NCI-H82 treated with DMSO at 0.1 percent for 48 hours (cell line): ENCODE data around the gene CEACAM7.

Experiments used
- DNase-seq: peaks from one replicate; lab custom pipeline; 2025; ENCODE audit not compliant: unreplicated experiment; lab: John Stamatoyannopoulos, UW

Gene CEACAM7

DNA sequence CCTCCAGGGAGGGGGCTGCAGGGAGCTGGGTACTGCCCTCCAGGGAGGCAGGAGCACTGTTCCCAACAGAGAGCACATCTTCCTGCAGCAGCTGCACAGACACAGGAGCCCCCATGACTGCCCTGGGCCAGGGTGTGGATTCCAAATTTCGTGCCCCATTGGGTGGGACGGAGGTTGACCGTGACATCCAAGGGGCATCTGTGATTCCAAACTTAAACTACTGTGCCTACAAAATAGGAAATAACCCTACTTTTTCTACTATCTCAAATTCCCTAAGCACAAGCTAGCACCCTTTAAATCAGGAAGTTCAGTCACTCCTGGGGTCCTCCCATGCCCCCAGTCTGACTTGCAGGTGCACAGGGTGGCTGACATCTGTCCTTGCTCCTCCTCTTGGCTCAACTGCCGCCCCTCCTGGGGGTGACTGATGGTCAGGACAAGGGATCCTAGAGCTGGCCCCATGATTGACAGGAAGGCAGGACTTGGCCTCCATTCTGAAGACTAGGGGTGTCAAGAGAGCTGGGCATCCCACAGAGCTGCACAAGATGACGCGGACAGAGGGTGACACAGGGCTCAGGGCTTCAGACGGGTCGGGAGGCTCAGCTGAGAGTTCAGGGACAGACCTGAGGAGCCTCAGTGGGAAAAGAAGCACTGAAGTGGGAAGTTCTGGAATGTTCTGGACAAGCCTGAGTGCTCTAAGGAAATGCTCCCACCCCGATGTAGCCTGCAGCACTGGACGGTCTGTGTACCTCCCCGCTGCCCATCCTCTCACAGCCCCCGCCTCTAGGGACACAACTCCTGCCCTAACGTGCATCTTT lies 12.5 kb upstream of the CEACAM7 start:
- DNase-seq: no peak

DNA sequence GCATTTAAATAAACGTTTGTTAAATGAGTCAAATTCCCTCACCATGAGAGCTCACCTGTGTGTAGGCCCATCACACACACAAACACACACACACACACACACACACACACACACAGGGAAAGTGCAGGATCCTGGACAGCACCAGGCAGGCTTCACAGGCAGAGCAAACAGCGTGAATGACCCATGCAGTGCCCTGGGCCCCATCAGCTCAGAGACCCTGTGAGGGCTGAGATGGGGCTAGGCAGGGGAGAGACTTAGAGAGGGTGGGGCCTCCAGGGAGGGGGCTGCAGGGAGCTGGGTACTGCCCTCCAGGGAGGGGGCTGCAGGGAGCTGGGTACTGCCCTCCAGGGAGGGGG lies 11.9 kb upstream of the CEACAM7 start:
- no peak for DNase-seq

DNA sequence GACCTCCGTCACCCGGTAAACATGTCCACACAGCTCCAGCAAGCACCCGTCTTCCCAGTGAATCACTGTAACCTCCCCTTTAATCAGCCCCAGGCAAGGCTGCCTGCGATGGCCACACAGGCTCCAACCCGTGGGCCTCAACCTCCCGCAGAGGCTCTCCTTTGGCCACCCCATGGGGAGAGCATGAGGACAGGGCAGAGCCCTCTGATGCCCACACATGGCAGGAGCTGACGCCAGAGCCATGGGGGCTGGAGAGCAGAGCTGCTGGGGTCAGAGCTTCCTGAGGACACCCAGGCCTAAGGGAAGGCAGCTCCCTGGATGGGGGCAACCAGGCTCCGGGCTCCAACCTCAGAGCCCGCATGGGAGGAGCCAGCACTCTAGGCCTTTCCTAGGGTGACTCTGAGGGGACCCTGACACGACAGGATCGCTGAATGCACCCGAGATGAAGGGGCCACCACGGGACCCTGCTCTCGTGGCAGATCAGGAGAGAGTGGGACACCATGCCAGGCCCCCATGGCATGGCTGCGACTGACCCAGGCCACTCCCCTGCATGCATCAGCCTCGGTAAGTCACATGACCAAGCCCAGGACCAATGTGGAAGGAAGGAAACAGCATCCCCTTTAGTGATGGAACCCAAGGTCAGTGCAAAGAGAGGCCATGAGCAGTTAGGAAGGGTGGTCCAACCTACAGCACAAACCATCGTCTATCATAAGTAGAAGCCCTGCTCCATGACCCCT lies 11.3 kb upstream of the CEACAM7 start:
- no peak for DNase-seq

DNA sequence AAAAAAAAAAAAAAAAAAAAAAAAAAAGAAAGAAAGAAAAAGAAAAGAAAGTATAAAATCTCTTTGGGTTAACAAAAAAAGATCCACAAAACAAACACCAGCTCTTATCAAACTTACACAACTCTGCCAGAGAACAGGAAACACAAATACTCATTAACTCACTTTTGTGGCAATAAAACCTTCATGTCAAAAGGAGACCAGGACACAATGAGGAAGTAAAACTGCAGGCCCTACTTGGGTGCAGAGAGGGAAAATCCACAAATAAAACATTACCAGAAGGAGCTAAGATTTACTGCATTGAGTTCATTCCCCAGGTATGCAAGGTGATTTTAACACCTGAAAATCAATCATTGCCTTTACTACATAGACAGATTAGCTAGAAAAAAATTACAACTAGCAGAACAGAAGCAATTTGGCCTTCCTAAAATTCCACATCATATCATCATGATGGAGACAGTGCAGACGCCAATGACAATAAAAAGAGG lies 10.7 kb upstream of the CEACAM7 start:
- DNase-seq: no peak

DNA sequence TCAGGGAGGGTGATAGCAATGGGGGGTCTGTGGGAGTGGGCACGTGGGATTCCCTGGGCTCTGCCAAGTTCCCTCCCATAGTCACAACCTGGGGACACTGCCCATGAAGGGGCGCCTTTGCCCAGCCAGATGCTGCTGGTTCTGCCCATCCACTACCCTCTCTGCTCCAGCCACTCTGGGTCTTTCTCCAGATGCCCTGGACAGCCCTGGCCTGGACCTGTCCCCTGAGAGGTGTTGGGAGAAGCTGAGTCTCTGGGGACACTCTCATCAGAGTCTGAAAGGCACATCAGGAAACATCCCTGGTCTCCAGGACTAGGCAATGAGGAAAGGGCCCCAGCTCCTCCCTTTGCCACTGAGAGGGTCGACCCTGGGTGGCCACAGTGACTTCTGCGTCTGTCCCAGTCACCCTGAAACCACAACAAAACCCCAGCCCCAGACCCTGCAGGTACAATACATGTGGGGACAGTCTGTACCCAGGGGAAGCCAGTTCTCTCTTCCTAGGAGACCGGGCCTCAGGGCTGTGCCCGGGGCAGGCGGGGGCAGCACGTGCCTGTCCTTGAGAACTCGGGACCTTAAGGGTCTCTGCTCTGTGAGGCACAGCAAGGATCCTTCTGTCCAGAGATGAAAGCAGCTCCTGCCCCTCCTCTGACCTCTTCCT lies 9.3 kb upstream of the CEACAM7 start:
- DNase-seq: no peak

DNA sequence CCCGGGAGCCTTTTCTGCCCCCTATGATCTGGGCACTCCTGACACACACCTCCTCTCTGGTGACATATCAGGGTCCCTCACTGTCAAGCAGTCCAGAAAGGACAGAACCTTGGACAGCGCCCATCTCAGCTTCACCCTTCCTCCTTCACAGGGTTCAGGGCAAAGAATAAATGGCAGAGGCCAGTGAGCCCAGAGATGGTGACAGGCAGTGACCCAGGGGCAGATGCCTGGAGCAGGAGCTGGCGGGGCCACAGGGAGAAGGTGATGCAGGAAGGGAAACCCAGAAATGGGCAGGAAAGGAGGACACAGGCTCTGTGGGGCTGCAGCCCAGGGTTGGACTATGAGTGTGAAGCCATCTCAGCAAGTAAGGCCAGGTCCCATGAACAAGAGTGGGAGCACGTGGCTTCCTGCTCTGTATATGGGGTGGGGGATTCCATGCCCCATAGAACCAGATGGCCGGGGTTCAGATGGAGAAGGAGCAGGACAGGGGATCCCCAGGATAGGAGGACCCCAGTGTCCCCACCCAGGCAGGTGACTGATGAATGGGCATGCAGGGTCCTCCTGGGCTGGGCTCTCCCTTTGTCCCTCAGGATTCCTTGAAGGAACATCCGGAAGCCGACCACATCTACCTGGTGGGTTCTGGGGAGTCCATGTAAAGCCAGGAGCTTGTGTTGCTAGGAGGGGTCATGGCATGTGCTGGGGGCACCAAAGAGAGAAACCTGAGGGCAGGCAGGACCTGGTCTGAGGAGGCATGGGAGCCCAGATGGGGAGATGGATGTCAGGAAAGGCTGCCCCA lies 8.5 kb upstream of the CEACAM7 start:
- no peak for DNase-seq

DNA sequence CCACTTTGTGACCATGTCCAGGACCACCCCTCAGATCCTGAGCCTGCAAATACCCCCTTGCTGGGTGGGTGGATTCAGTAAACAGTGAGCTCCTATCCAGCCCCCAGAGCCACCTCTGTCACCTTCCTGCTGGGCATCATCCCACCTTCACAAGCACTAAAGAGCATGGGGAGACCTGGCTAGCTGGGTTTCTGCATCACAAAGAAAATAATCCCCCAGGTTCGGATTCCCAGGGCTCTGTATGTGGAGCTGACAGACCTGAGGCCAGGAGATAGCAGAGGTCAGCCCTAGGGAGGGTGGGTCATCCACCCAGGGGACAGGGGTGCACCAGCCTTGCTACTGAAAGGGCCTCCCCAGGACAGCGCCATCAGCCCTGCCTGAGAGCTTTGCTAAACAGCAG lies 7.7 kb upstream of the CEACAM7 start:
- DNase-seq: no peak

DNA sequence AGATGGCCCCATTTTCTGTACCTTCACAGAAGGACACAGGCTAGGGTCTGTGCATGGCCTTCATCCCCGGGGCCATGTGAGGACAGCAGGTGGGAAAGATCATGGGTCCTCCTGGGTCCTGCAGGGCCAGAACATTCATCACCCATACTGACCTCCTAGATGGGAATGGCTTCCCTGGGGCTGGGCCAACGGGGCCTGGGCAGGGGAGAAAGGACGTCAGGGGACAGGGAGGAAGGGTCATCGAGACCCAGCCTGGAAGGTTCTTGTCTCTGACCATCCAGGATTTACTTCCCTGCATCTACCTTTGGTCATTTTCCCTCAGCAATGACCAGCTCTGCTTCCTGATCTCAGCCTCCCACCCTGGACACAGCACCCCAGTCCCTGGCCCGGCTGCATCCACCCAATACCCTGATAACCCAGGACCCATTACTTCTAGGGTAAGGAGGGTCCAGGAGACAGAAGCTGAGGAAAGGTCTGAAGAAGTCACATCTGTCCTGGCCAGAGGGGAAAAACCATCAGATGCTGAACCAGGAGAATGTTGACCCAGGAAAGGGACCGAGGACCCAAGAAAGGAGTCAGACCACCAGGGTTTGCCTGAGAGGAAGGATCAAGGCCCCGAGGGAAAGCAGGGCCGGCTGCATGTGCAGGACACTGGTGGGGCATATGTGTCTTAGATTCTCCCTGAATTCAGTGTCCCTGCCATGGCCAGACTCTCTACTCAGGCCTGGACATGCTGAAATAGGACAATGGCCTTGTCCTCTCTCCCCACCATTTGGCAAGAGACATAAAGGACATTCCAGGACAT lies 7.0 kb upstream of the CEACAM7 start:
- no peak for DNase-seq

DNA sequence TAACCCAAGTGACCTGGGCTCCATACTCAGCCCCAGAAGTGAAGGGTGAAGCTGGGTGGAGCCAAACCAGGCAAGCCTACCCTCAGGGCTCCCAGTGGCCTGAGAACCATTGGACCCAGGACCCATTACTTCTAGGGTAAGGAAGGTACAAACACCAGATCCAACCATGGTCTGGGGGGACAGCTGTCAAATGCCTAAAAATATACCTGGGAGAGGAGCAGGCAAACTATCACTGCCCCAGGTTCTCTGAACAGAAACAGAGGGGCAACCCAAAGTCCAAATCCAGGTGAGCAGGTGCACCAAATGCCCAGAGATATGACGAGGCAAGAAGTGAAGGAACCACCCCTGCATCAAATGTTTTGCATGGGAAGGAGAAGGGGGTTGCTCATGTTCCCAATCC lies 6.1 kb upstream of the CEACAM7 start:
- no peak for DNase-seq

DNA sequence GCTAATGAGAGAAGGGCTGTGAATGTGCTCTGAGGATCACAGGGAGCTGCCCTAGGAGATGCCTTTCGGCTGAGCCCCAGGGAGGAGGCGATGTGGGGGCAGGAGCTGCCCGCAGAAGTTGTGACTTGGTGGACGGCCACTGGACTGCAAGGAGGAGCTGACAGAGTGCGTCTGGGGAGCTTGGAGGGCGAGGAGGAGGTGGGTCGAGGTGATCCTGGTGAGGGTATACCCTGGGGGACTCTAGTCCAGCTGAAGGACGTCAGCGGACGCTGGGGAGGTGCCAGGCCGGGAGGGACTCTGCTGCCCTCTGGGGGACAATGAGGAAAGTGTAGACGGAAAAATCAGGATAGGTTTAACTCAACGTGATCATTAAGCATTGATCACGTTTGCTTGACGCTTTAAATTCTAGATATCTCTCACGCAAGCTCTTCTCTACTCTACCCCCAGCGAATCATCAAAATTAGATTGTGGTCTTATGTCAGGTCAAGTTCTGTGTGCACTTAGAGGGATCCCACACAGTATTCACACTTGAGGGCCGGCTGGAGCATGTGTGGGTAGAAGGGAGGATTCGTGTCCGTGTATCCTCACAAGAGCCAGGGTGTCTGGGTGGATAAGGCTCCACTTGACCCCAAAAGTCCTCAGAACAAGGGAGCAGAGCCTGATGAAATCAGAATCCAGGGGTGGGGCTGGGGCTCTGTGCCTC lies 3.3 kb upstream of the CEACAM7 start:
- DNase-seq: no peak

DNA sequence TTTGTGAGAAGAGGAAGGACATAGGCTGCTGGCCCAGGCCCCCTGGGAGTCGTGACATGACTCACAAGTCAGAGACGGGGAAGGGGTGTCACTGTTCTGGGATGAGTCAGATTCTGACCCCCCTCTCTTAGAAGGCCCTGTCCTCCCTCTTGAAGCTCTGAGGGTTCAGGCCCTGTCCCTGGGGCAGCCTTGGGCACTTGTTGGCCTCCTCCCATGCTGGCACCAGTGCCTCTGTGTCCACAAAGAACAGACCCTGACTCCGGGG lies 2.7 kb upstream of the CEACAM7 start:
- DNase-seq: no peak

DNA sequence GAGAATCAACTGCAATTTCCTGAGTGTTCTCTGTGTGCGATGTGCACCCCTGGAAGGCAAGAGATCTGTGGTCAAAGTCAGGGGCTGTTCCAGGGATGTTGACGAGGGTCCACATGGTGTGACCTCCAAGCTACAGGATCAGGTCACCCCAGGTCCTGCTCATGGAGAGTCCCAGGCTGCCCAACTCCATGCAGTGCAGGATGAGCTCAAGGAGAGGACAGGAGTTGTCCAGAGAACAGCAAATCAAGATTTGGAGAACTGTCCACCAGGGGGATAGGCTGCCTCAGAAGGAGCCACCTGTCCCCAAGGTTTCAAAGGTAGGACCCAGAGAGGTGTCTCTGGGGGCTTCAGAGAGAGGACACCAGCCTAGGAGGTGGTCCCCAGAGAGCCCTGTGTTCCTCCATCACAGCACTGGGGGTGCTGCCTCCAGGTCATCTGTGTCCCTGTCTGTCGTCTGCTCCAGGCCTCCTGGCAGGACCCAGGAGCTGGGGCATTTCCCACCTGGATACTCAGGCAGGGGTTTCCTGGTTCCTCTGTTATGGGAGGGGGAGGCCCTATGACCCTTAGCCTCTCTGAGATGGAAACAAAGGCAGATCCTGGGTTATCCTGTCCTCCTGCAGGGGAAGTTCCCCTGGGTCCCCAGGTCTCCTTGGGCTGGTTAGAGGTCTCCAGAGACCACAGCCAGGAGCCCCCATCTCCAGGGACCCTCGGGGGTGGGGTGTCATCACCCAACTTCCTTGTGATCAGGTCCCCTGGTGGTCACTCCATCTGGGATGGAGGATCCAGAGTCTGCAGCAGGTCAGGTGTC lies 2.1 kb upstream of the CEACAM7 start:
- no peak for DNase-seq

DNA sequence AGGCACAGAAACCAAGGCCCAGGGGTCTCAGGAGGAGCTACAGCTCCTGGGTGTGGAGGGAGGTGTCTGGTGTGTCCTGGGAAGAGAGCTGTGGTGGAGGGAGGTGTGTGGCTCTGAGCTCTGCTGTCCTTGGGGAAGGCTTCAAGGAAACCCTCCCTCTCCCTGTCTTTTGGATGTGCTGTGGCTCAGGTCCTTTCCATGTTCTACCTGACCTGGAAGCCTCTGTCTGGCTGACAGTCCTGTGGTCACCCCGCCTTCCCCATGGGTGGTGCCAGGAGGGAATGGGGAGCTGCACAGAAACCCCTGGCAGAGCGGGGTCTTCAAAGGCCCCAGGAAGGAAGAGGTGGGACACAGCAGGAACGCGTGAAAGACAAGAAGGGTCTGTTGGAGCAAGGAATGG lies 617 bp upstream of the CEACAM7 start:
- no peak for DNase-seq

DNA sequence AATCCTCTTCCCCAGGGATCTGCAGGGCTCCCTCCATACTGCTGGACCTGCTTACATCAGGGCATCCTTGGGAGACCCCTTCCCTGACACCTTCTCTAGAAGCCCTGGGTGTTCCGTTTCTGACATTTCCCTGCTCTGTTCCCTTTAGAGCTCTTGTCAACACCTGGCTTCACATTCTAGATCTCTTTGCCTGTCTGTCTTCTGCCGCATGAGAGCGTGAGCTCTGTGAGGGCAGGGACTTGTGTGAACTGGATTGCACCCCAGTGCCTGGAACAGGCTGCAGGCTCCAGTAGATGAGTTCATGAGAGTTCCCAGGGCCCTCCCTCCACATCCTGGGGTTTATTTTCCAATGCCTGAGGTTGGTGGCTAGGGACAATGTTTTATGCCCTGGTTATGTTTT lies 651 bp downstream of the CEACAM7 start:
- no peak for DNase-seq

DNA sequence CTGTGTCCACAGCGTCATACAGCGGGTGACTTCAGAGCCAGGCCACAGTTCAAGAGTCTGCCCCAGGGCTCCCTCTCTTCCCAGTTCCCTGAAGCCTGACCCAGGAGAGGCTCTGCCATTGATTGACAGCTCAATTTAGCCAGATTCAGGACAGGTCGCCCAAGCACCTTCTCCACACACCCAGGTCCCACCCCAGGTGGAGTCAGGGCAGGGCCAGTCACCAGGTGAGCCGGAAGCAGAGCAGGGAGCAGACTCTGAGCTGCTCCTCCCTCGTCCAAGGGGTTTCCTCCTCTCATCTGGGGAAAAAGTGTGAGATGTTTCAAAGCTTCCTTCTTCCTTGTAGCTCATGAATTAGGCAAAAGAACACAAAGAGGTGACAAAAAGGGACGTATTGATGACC lies 5.6 kb downstream of the CEACAM7 start:
- DNase-seq: no peak

DNA sequence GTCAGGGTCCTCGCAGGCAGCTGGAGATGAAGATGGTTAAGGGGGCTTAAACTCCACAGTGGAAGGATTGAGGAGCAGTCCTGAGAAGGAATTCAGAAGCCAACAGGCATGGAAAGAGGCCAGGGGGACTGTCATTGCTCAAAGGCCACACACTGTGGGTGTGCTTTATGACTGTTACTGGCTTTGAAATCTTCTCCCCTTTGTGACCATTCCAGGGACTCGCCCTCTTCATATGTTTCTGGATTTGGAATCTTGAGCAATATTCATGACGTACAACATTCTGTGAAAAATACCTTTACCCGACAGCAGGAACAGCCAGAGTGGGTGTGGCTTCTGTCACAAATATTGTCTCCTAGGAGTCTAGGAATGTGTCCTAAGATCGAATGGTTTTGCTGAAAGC lies 16.6 kb downstream of the CEACAM7 start:
- no peak for DNase-seq

DNA sequence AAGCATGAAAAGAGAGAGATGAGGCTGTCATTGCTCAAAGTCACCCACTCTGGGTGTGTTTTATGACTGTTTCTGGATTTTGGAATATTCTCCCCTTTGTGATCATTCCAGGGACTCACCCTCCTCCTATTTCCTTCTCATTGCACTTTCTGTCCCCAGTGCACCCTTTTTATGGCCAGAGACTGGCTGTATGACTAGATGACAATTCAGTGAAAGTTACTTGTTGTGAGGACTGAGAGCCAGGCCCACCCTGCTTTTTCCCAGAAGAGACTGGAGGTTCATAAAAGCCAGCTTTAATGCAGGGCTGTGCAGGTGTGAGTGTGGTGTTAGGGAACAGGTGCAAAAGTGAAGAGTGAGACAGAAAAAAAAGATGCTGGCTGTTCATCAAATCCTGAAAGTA lies 17.3 kb downstream of the CEACAM7 start:
- DNase-seq: no peak

DNA sequence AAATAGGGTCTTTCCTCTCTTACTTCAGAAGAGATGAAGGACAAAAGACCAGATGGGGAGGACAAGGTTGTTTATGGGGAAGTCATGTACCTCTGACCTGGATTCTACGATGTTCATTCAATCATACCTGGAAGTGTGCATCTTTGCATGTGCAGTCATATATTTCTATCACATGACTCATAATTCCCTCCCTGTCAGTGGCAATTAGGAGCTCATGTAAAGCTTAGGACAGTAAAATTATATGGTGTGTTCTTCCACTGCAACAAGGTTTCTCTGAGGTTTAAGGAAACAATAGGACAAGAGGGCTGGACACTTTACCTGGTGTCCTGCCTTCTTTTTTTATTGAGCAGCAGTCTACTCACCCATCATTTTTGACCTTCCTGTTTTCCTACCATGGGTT lies 19.8 kb downstream of the CEACAM7 start:
- DNase-seq: no peak

DNA sequence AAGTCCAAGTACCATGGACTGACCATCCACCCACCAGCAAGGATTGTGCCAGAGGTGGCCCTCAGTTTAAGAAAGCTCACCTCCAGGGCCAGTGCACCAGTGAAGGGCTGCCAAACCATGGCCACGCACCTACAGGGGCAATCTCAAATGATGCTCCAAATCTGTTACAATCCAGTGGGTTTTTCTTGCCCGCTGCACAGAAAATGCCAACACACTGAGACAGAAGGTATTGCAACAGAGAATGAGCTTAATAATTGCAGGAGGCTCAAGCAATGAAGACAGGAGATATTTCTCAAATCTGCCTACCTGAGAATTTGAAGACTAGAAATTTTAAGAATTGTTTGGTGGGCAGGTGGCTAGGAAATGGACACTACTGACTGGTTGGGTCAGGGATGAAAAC lies 22.0 kb downstream of the CEACAM7 start:
- no peak for DNase-seq
